NCI-H1436 (cell line): ENCODE data around the gene SCN5A.

ENCODE experiments used
- DNase-seq: peaks from one replicate; lab custom pipeline; 2025; lab: John Stamatoyannopoulos, UW

SCN5A gene

GRCh38 chr3:38541806-38542205 is 107.7 kb downstream of the SCN5A start:
- peak; percentile 13 for DNase-seq

DNA sequence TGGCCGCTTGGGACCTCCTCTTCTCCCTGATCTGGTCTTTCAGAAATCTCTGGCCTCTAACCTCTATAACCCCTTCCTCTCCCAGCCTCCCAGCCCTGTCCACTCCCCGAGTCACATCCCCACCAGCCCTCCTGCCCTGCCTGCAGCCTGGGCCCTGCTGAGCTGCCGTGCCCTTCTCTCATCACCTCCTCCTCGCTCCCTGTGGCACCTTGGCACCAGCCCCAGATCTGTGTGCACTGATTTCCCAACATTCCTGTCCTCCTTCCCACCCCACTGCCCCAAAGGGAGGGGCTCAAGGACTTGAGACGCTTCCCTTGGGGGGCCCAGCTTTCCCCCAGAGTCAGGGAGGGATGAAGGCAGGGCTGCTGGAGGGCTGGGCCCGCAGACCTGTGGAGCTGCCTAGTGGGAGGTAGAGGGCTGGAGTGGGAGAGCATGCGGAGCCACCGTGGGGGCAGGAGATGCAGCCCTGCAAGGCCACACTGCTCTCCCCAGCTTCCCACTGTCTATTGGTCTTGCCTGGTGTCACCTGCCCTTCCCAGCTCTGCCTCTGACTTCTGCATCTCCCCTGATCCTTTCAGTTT is 110.6 kb downstream of the SCN5A start:
- DNase-seq: no peak

- no peak for DNase-seq
These were observed 112.8 kb downstream of the SCN5A start for GRCh38 chr3:38536671-38537070.

DNA sequence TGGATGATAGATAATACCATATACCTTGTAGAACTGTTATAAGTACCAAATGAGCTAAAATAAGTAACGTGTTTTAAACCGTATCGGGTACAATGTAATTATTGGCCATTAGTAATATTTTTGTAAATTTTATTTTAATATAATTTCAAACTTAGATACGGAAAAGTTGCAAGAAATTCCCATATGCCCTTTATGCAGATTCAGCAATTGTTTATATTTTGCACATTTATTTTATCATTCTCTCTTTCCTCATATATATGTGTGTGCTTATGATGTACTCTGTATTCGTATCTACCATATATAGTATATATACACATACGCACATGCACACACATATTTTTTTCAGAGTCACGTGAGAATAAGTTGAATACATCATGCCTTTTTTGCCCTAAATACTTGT is 114.9 kb downstream of the SCN5A start:
- DNase-seq: no peak

- DNase-seq: no peak
These were observed 115.3 kb downstream of the SCN5A start for GRCh38 chr3:38534180-38534579.

DNA sequence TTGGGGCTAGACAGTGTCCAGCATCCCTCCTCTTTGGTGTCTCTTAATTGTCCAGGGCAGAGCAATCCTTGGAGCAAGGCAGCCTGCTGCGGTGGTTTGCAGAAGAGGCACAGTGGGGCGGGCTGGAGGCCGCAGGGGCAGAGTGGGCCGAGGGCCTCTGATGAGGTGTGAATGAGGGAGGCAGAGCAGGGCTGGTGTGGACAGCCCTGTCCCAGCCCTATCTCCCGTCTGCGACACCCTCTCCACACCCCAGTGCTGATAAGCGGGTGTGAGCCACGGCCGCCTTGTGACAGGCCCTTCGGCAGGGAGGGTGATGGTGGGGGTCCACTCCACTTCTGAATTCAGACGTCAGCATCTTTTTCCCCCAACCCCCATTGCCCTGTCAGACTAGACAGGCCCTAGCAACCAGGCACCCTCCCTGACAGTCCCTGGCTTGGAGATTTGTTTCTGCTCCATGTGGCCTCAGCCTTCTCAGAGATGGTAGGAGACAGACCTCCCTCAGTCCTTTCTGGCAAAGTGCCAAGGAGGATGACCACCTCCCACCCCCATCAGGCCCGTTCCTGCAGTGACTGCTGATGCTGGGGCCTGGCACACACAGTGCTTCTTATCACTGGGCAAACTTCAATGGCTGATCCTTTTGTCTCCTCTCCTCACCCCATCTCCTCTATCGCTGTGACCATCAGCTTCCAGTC is 116.1 kb downstream of the SCN5A start:
- DNase-seq: no peak

DNA sequence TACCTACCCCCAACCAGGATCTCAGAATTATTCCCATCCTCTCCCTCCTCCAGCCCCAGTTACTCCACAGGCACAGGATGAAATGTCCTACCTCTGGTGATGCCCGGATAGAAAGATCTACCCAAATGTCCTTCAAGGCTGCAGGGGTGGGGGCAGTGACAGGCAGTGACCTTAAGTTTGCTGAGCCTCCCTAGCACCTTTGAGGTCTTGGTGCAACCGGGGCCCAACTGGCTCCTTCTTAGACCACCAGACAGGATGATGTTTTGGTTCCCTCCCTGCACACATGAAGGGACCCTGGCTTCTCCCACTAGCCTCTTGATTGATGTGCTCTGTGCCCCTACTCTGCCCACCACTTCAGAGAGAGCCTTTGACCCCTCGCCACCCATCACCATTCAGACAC is 117.0 kb downstream of the SCN5A start:
- no peak for DNase-seq

- DNase-seq: no peak
These were observed 121.0 kb downstream of the SCN5A start for GRCh38 chr3:38528457-38528856.

GRCh38 chr3:38526792-38527191 is 122.7 kb downstream of the SCN5A start:
- no peak for DNase-seq

DNA sequence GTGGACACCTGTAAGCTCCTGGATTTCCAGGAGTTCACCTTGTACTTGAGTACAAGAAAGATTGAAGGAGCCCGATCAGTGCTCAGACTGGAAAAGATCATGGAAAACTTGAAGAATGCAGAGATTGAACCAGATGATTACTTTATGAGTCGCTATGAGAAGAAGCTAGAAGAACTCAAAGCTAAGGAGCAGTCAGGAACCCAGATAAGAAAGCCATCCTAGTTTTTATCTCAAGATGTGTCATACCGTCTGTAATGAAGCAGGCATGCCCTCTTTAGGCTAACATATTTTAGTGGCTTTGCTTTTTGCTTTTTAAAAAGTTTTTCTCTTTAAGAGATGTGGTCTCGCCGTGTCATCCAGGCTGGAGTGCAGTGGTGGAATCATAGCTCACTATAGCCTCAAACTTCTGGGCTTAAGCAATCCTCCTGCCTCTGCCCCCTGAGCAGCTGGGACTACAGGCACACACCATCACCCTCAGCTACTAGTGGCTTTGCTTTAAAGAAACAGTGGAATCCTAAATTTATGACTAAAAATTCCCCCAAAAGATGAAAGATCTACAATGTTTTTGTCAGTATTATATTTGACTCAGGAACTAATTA is 125.2 kb downstream of the SCN5A start:
- no peak for DNase-seq

- DNase-seq: no peak
These were observed 127.5 kb downstream of the SCN5A start for GRCh38 chr3:38522002-38522401.

GRCh38 chr3:38521391-38521987 is 128.0 kb downstream of the SCN5A start:
- DNase-seq: peak; percentile 14

GRCh38 chr3:38519651-38520050 is 129.8 kb downstream of the SCN5A start:
- no peak for DNase-seq

DNA sequence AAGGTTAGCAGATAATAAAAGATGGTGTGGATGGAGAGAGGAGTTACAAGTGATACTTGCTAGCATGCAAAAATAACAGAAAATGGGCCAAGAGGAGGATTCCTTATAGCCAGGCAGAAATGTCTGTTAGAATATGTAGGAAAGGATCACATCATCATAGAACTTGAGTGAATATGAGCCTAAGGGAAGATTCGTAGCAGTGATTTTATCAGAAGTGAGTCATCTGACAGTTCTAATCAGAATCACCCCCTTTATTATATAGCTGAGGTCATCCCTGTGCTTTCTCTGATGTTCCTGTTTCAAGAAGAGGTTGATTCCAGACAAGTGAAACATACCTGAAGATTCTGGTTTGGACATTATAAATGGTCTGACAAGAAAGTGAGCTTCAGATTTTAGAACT is 130.5 kb downstream of the SCN5A start:
- DNase-seq: no peak

- DNase-seq: no peak
These were observed 132.8 kb downstream of the SCN5A start for GRCh38 chr3:38516669-38517068.

- no peak for DNase-seq
These were observed 134.1 kb downstream of the SCN5A start for GRCh38 chr3:38515367-38515766.

DNA sequence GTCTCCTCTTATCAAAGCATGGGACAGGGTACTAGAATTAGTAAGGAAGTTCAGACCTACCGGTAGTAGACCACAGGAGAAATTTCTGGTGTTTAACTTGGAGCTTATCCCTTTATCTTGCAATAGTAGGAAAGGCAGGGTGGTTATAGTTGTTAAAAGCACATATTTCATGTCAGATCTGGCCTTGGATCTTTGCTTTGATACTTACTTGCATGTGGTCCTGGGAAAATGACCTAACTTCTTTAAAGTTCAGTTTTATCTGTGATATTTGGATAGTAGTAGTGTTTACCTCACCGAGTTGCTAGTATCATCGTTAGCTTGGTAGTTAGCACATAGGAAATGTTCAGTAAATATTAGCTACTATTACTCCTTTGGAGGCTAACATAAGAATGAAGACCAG is 137.9 kb downstream of the SCN5A start:
- no peak for DNase-seq

- DNase-seq: no peak
These were observed 138.9 kb downstream of the SCN5A start for GRCh38 chr3:38510631-38511030.

DNA sequence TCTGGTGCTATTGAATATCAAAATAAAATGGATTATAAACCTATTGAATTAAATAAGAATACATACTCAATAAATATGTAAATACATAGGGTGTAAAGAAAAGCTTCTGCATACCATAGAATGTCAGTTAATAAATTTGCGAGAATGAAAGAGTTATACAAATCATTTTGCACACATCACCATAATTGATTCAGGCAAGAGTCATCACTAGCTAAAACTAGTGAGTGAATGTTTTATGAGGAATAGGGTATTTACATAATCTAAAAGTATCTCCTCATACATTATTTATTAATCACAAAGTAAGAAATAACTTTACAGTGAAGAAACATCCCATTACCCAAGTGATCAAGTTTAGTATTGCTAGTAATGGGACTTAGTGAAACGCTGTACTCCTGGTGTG is 139.8 kb downstream of the SCN5A start:
- DNase-seq: no peak

DNA sequence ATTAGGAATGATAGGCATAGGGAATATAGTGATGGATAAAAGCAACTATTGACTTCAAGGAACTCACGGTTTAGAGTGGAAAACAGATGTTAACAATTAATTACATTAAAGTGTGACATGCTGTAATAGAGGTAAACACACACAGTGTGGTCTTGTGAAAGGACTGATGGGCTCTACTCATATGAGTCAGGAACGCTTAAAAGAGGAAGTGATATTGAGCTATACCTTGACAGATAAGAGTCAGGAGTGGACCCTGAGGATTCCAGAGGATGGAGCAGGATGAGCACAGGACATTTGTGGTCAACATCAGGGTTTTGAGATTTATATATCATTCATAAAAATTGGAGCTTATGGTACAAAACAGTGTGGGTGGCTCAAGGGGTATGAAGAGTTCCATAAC is 142.4 kb downstream of the SCN5A start:
- DNase-seq: no peak

DNA sequence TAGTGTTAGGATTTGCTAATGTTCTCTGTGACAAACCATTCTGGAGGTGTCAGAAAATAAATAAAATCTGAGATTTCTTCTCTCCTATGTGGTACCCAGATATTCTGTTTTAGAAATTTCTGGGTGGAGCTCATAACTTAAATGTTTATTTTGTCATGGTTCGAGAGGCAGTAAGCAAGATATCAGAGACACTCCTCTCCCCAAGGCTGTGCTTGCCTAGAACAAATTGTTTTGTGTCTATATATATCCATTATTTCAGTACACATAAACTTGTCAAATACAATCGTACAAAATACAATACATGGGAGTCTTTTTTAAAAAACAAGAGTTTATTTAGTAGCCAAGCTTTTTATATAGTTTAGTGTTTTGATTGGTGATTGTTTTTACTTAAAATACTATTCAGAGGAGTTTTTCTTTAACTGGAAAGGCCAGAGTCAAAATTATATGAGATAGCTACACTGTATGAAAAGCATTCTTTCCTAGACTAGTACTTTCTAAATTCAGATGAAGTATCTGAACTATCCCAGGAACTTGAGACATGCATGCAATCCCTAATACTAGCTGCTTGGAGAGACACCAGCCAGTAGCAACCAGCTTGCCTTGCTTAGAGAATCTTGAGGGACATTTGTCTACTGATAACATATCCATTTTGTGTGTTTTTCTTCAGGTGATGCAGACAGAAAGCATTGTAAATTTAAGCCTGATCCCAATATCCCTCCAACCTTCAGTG is 148.6 kb downstream of the SCN5A start:
- no peak for DNase-seq
